OCI-LY7 (cell line): ENCODE data around the gene PILRB. TPM values are rescaled to one million over a fixed set of nuclear protein-coding genes. Genes with fewer than 3 reads are reported as not detected.

Experiments
- BruUV-seq: library from RNA; stranded (reverse); fragments of 400-500 nt; replicated peaks from 2 replicates; lab custom pipeline; 2021; lab: Mats Ljungman, UMichigan
- CTCF ChIA-PET: fragments of 300-600 bp; sonication (Branson Sonifier 250); formaldehyde crosslinking; loops from one replicate; lab custom pipeline; 2022; ENCODE audit warnings: antibody characterized with exemption; ENCODE audit not compliant: unreplicated experiment; lab: Charles Lee
- POLR2A ChIA-PET: fragments of 300-600 bp; sonication (Branson Sonifier 250); formaldehyde crosslinking; loops from one replicate; lab custom pipeline; 2022; ENCODE audit warnings: antibody characterized with exemption; lab: Charles Lee
- DNase-seq: peaks from one replicate; pipeline ENCODE4 v3.0.0-alpha.2; 2015; ENCODE audit warnings: low spot score
- H2AFZ ChIP-seq: fragments of 200-600 bp; sonication (generic), shearing (Covaris generic); 2 replicates; pipeline ENCODE4 v1.6.1; 2014; ENCODE audit warnings: mild to moderate bottlenecking, antibody characterized with exemption, low read length, moderate library complexity
- H3K27ac ChIP-seq: fragments of 200-600 bp; sonication (generic); 2 replicates; pipeline ENCODE4 v1.5.1; 2014; ENCODE audit warnings: mixed run types, low read depth, mild to moderate bottlenecking, moderate library complexity, low read length, inconsistent platforms; ENCODE audit not compliant: poor library complexity, severe bottlenecking
- H3K36me3 ChIP-seq: fragments of 200-600 bp; sonication (generic); 2 replicates; pipeline ENCODE4 v1.6.1; 2014; ENCODE audit warnings: mild to moderate bottlenecking, antibody characterized with exemption, low read length, moderate library complexity, mixed read lengths; ENCODE audit not compliant: insufficient read depth
- H3K4me1 ChIP-seq: fragments of 200-600 bp; sonication (generic); 2 replicates; pipeline ENCODE4 v1.5.1; 2014; ENCODE audit warnings: mild to moderate bottlenecking, low read length; ENCODE audit not compliant: insufficient read depth, poor library complexity, severe bottlenecking
- H3K4me2 ChIP-seq: fragments of 200-600 bp; sonication (generic); 2 replicates; pipeline ENCODE4 v1.6.1; 2014; ENCODE audit warnings: mild to moderate bottlenecking, low read length
- H3K4me3 ChIP-seq: fragments of 200-600 bp; sonication (generic); 2 replicates; pipeline ENCODE4 v1.5.1; 2014; ENCODE audit warnings: mild to moderate bottlenecking, low read depth, low read length; ENCODE audit not compliant: poor library complexity, severe bottlenecking
- H3K79me2 ChIP-seq: fragments of 200-600 bp; sonication (generic); 2 replicates; pipeline ENCODE4 v1.6.1; 2016; ENCODE audit warnings: low read depth, mild to moderate bottlenecking, low read length, moderate library complexity, mixed read lengths; ENCODE audit not compliant: insufficient read depth
- H3K9me2 ChIP-seq: fragments of 200-600 bp; sonication (generic); 2 replicates; pipeline ENCODE4 v1.6.1; 2016; ENCODE audit warnings: mild to moderate bottlenecking, low read length, mixed read lengths; ENCODE audit not compliant: insufficient read depth
- H3K9me3 ChIP-seq: fragments of 200-600 bp; sonication (generic); 2 replicates; pipeline ENCODE4 v1.6.1; 2014; ENCODE audit warnings: mild to moderate bottlenecking, mixed run types, low read length, mixed read lengths
- H4K20me1 ChIP-seq: fragments of 200-600 bp; sonication (generic); 2 replicates; pipeline ENCODE4 v1.6.1; 2014; ENCODE audit warnings: mild to moderate bottlenecking, antibody characterized with exemption, low read length, moderate library complexity, mixed read lengths; ENCODE audit not compliant: insufficient read depth
- CTCF ChIP-seq: fragments of 200-600 bp; sonication (generic); conservative IDR thresholded peaks from 2 replicates; pipeline ENCODE4 v1.5.1; 2014; ENCODE audit warnings: mild to moderate bottlenecking, antibody characterized with exemption, low read length, moderate library complexity, mixed read lengths
- EZH2phosphoT487 ChIP-seq: fragments of 200-600 bp; sonication (generic); IDR thresholded peaks from 2 replicates; pipeline ENCODE4 v1.6.1; 2018; ENCODE audit warnings: low read depth, borderline replicate concordance, mild to moderate bottlenecking, mixed run types, antibody characterized with exemption, low read length, moderate library complexity, mixed read lengths
- intact Hi-C: fragments of 100-400 bp; cut with micrococcal nuclease; formaldehyde crosslinking; loops from one replicate; pipeline ENCODE4 v1.10.0; 2022; ENCODE audit not compliant: unreplicated experiment
- total RNA-seq, 2 experiments: library from RNA; depleted of rRNA in 1 of 2; stranded (reverse); fragments of >200 nt in 1 of 2; shearing (Covaris generic) in 1 of 2; gene quantifications; 2 replicates each; pipeline ENCODE4 v1.2.3, GENCODE V29; 2014 to 2022

Gene PILRB
- total RNA-seq, 2 experiments from 2014 or later: 95.0 to 102 TPM

GRCh38 chr7:100406767-100407166 lies 48.9 kb downstream of the PILRB start:
- Histone ChIP-seq H3K9me3 (no peaks in the 10 kb centered on the region), H2AFZ (peak overlapping the region; percentile 32; the same call in 1 of the 2 replicates), H3K36me3 (no peaks in the 10 kb centered on the region), H3K9me2 (no peaks in the 10 kb centered on the region), H3K4me1 (peaks cover 33% of the 10 kb centered on the region), H3K4me3 (no peak overlapping the region), H3K27ac (no peak overlapping the region), H3K79me2 (no peaks in the 10 kb centered on the region), H3K4me2 (peak overlapping the region; percentile 45), H4K20me1 (no peaks in the 10 kb centered on the region)
- POLR2A ChIA-PET: interaction anchor here (0.6 kb wide), 1 partner anchor 46 kb away, joined by 3 read pairs; no protein-coding TSS in a partner anchor
- CTCF ChIA-PET: interaction anchor here (1.2 to 1.5 kb wide), 2 partner anchors 16 to 32 kb away, joined by 3 to 4 read pairs; no protein-coding TSS in a partner anchor
- intact Hi-C loops: loop anchor here (1.0 to 2.0 kb wide), 3 partner anchors 32 to 274 kb away; no protein-coding TSS in a partner anchor
- BruUV-seq: no TSS peak
- no peak for TF ChIP-seq EZH2phosphoT487
- no peak for TF ChIP-seq CTCF
- DNase-seq: no peak

- peak; percentile 83 for DNase-seq
- intact Hi-C loops: loop anchor here (1.0 to 2.0 kb wide), 3 partner anchors 33 to 275 kb away; no protein-coding TSS in a partner anchor
Observed at GRCh38 chr7:100407285-100408180, 49.6 kb downstream of the PILRB start.

More at GRCh38 chr7:100407285-100408180, 49.6 kb downstream of the PILRB start:
- no TSS peak for BruUV-seq
- H3K4me3 ChIP-seq: no peak overlapping the region
- peak overlapping the region; percentile 32; the same call in 1 of the 2 replicates for H2AFZ ChIP-seq
- no peak overlapping the region for H3K27ac ChIP-seq
- TF ChIP-seq CTCF (peak; percentile 89), EZH2phosphoT487 (no peak)
- no peaks in the 10 kb centered on the region for H3K79me2 ChIP-seq
- H3K4me1 ChIP-seq: peaks cover 33% of the 10 kb centered on the region
- no peaks in the 10 kb centered on the region for H3K36me3 ChIP-seq
- CTCF ChIA-PET: interaction anchor here (0.6 to 1.5 kb wide), 6 partner anchors 8 to 283 kb away, joined by 3 to 4 read pairs (median 3); no protein-coding TSS in a partner anchor
- no peaks in the 10 kb centered on the region for H3K9me3 ChIP-seq
- no peaks in the 10 kb centered on the region for H4K20me1 ChIP-seq
- H3K9me2 ChIP-seq: no peaks in the 10 kb centered on the region
- peak overlapping the region; percentile 45 for H3K4me2 ChIP-seq
- POLR2A ChIA-PET: interaction anchor here (1.0 kb wide), 1 partner anchor 14 kb away, joined by 3 read pairs; no protein-coding TSS in a partner anchor
